Measurements from ENCODE around the gene HYKK.
"Not testable (repeated sequence)": the region's sequence is repeated elsewhere in the genome, so short reads cannot be mapped to it uniquely, and the experiment has no call there.

The HYKK gene

GRCh38 chr15:78540141-78540870 lies 32.9 kb downstream of the HYKK start, which contains the start of gene PSMA4:
TSS of gene PSMA4 (plus strand) at chr15:78540444. CDS start at chr15:78541928, 1,484 bp downstream.
- DNase-seq (ENCODE audit: low read depth), result peak; percentile 92

GRCh38 chr15:78540871-78541743 lies 33.7 kb downstream of the HYKK start:
- no peak for DNase-seq (ENCODE audit: low read depth)

GRCh38 chr15:78541744-78542034 lies 34.3 kb downstream of the HYKK start:
- no peak for DNase-seq (ENCODE audit: low read depth)

GRCh38 chr15:78542647-78543046 lies 35.3 kb downstream of the HYKK start:
- no peak for DNase-seq (ENCODE audit: low read depth)

GRCh38 chr15:78550194-78550593 lies 42.8 kb downstream of the HYKK start:
- no peak for DNase-seq (ENCODE audit: low read depth)

GRCh38 chr15:78550815-78551214 lies 43.4 kb downstream of the HYKK start:
- no peak for DNase-seq (ENCODE audit: low read depth)

GRCh38 chr15:78551902-78552301 lies 44.5 kb downstream of the HYKK start:
- no peak for DNase-seq (ENCODE audit: low read depth)

- DNase-seq (ENCODE audit: low read depth), result no peak
Measured at GRCh38 chr15:78552597-78552996, 45.2 kb downstream of the HYKK start.

- DNase-seq (ENCODE audit: low read depth), result not testable (repeated sequence)
Measured at GRCh38 chr15:78560201-78560600, 52.8 kb downstream of the HYKK start.

GRCh38 chr15:78561490-78561889 lies 54.1 kb downstream of the HYKK start:
- DNase-seq (ENCODE audit: low read depth), result no peak

- DNase-seq (ENCODE audit: low read depth), result no peak
Measured at GRCh38 chr15:78563092-78563491, 55.7 kb downstream of the HYKK start.

- DNase-seq (ENCODE audit: low read depth), result no peak
Measured at GRCh38 chr15:78564743-78565096, 57.3 kb downstream of the HYKK start.

- DNase-seq (ENCODE audit: low read depth), result peak; percentile 37
Measured at GRCh38 chr15:78565097-78565950, 57.9 kb downstream of the HYKK start, which contains the start of gene CHRNA5. TSS of gene CHRNA5 (plus strand) at chr15:78565520. CDS start at chr15:78565720, 200 bp downstream.

- DNase-seq (ENCODE audit: low read depth), result no peak
Measured at GRCh38 chr15:78565951-78566774, 58.8 kb downstream of the HYKK start.

GRCh38 chr15:78567531-78567930 lies 60.2 kb downstream of the HYKK start:
- DNase-seq (ENCODE audit: low read depth), result no peak

- no peak for DNase-seq (ENCODE audit: low read depth)
Measured at GRCh38 chr15:78570710-78571109, 63.3 kb downstream of the HYKK start.

GRCh38 chr15:78571382-78571781 lies 64.0 kb downstream of the HYKK start:
- DNase-seq (ENCODE audit: low read depth), result no peak

- no peak for DNase-seq (ENCODE audit: low read depth)
Measured at GRCh38 chr15:78573416-78573815, 66.0 kb downstream of the HYKK start.

GRCh38 chr15:78574944-78575343 lies 67.6 kb downstream of the HYKK start:
- DNase-seq (ENCODE audit: low read depth), result no peak
